CD4-positive, alpha-beta T cell treated with Interleukin-15 for 1 hour (primary cell): ENCODE measurements around the gene GOLGA8T.
"Not testable (repeated sequence)": the region's sequence is repeated elsewhere in the genome, so short reads cannot be mapped to it uniquely, and the experiment has no call there.

Experiments
- DNase-seq: peaks from one replicate; pipeline ENCODE4 v3.0.0-alpha.2; 2020

GOLGA8T gene

GRCh38 chr15:30192119-30192745, 57.4 kb downstream of the GOLGA8T start:
- DNase-seq, result not testable (repeated sequence)

- DNase-seq, result not testable (repeated sequence)
Measured at GRCh38 chr15:30192892-30193291, 58.0 kb downstream of the GOLGA8T start.
